ENCODE data around the gene CHD5.

- TF ChIP-seq CTCF (IDR thresholded peaks at IDR 0.05) (no peak), ZFX (IDR thresholded peaks at IDR 0.05; ENCODE audit: borderline replicate concordance) (no peak)
Observed at GRCh38 chr1:6222636-6223035, 42.5 kb upstream of the CHD5 start.
